Adrenal gland (tissue), 12 donors: ENCODE measurements around the gene THSD7A. TPM values are rescaled to one million over a fixed set of nuclear protein-coding genes. Genes with fewer than 3 reads are reported as not detected.

Experiments
- DNase-seq, 7 donors: peaks; one replicate each; pipeline ENCODE4 v3.0.0-alpha.2; 2019 to 2020
- H3K27ac ChIP-seq, 5 donors: fragments of 200-600 bp; sonication (generic) in 4 of 5; 1 replicate in 3 of 5; 2 replicates in 2 of 5; pipeline versions ENCODE4 v1.5.1 to v1.8.0; 2016 to 2020; ENCODE audit warnings: mild to moderate bottlenecking in 1 of 5
- H3K27me3 ChIP-seq: fragments of 200-600 bp; 2 replicates; pipeline ENCODE4 v1.8.0; 2021
- H3K36me3 ChIP-seq, 2 donors: fragments of 200-600 bp; replicated peaks in 1 of 2; 1 replicate in 1 of 2; 2 replicates in 1 of 2; pipeline versions ENCODE4 v1.5.1 to v1.8.0; 2018 to 2022
- H3K4me1 ChIP-seq, 2 donors: fragments of 200-600 bp; replicated peaks in 1 of 2; 1 replicate in 1 of 2; 2 replicates in 1 of 2; pipeline versions ENCODE4 v1.5.1 to v1.8.0; 2018 to 2021
- H3K4me3 ChIP-seq, 4 donors: fragments of 200-600 bp; sonication (generic) in 3 of 4; one replicate each; pipeline ENCODE4 v1.5.1; 2016 to 2018
- H3K9me3 ChIP-seq, 3 donors: fragments of 200-600 bp; sonication (generic) in 1 of 3; replicated peaks in 1 of 3; 1 replicate in 2 of 3; 2 replicates in 1 of 3; pipeline versions ENCODE4 v1.5.1 to v1.8.0; 2016 to 2021
- CTCF ChIP-seq, 6 experiments: fragments of 450-650 bp in 4 of 6; fragments of 200-600 bp in 2 of 6; sonication (generic) in 1 of 6; IDR thresholded peaks; 1 replicate in 5 of 6; 2 replicates in 1 of 6; pipeline versions ENCODE4 v1.5.1 to v1.8.0; 2016 to 2021; ENCODE audit warnings: antibody characterized with exemption in 6 of 6, mild to moderate bottlenecking in 2 of 6, moderate library complexity in 1 of 6
- POLR2A ChIP-seq, 2 donors: fragments of 450-650 bp; IDR thresholded peaks; one replicate each; pipeline ENCODE4 v1.6.1; 2017; ENCODE audit warnings: antibody characterized with exemption in 2 of 2, mild to moderate bottlenecking in 2 of 2, moderate library complexity in 1 of 2
- WGBS, 4 donors: extraction: QIAGEN DNeasy Blood & Tissue Kit in 2 of 4; methylation state at CpG; one replicate each; pipeline versions ENCODE4 v1.1.5 to v1.1.7; 2013 to 2017; 5-methylcytosine and 5-hydroxymethylcytosine counted together
- intact Hi-C, 2 donors: fragments of 100-400 bp; cut with DNase I; formaldehyde crosslinking; loops; one replicate each; pipeline versions ENCODE4 v1.14.1 to v1.15.0; 2022 to 2023
- polyA plus RNA-seq, 3 donors: library from polyadenylated mRNA; stranded (reverse); fragments of 200-250 nt in 2 of 3; fragments of 350-450 nt in 1 of 3; fragmentation: Illumina TruSeq in 1 of 3; extraction: RNeasy Lipid Tissue Mini Kit (QIAGEN cat#74804) in 1 of 3; gene quantifications; one replicate each; pipeline ENCODE4 v1.2.3, GENCODE V29; 2013 to 2014
- total RNA-seq, 9 donors: library from RNA; depleted of rRNA in 4 of 9; stranded (reverse); fragments of >200 nt in 4 of 9; fragments of 120-200 nt in 1 of 9; fragmentation: NEBNext Ultra II Directional in 1 of 9; extraction: Animal tissue kit (Norgen Biotek cat#: 25700) in 1 of 9; gene quantifications; one replicate each; pipeline versions ENCODE4 v1.1.0 to v1.2.4, GENCODE V29; 2013 to 2023
- donor health status: healthy with polysubstance abuse.
- donor health status: Bipolar disorder and iron deficiency.
- donor health status: DM: yes; HTN: yes; CAD: no.
- donor health status: DM: no; HTN: no; CAD: no.
- donor health status: DM: no; HTN: no; CAD: no.
- donor health status: DM: yes; HTN: yes; CAD: no.

THSD7A gene
- total and polyA plus RNA-seq, 12 donors = 0.74 to 18.4 (median 4.8) TPM

GRCh38 chr7:11702938-11703337 is 129.1 kb downstream of the THSD7A start:
- Histone ChIP-seq H3K27me3 (no peaks in the 10 kb centered on the region), H3K4me1 (peaks cover 0 to 18% of the 10 kb centered on the region in 2 donors), H3K36me3 (no peaks in the 10 kb centered on the region), H3K9me3 (no peaks in the 10 kb centered on the region), H3K27ac (no peak overlapping the region), H3K4me3 (no peak overlapping the region)
- no peak for TF ChIP-seq POLR2A (IDR thresholded peaks at IDR 0.05)
- TF ChIP-seq CTCF (IDR thresholded peaks at IDR 0.05) = no peak
- DNase-seq = peak in 3 of 7 donors; percentile 16 to 29 (median 23)
- WGBS, 4 donors = 25 to 44% (median 38%) methylated on average over 4 of the region's 4 CpGs
- intact Hi-C loops = no loop called here

GRCh38 chr7:11701829-11702560 is 130.0 kb downstream of the THSD7A start:
- Histone ChIP-seq H3K36me3 (no peaks in the 10 kb centered on the region), H3K4me1 (peaks cover 0 to 9% of the 10 kb centered on the region in 2 donors), H3K27ac (no peak overlapping the region), H3K4me3 (no peak overlapping the region), H3K27me3 (no peaks in the 10 kb centered on the region), H3K9me3 (no peaks in the 10 kb centered on the region)
- WGBS, 4 donors = 69 to 87% (median 79%) methylated on average over 6 of the region's 6 CpGs
- no peak for DNase-seq
- TF ChIP-seq POLR2A (IDR thresholded peaks at IDR 0.05) (no peak), CTCF (IDR thresholded peaks at IDR 0.05) (no peak)
- intact Hi-C loops = no loop called here

- peaks cover 0 to 9% of the 10 kb centered on the region in 2 donors for H3K4me1 ChIP-seq
- no peak overlapping the region for H3K27ac ChIP-seq
- WGBS, 4 donors = 88 to 96% (median 95%) methylated on average over 5 of the region's 5 CpGs
- DNase-seq = no peak
- no peaks in the 10 kb centered on the region for H3K27me3 ChIP-seq
- H3K36me3 ChIP-seq = no peaks in the 10 kb centered on the region
- H3K4me3 ChIP-seq = no peak overlapping the region
- TF ChIP-seq CTCF (IDR thresholded peaks at IDR 0.05) = no peak
- no peak for TF ChIP-seq POLR2A (IDR thresholded peaks at IDR 0.05)
- intact Hi-C loops = no loop called here
- H3K9me3 ChIP-seq = no peaks in the 10 kb centered on the region
Measured at GRCh38 chr7:11699666-11700065, 132.3 kb downstream of the THSD7A start.

GRCh38 chr7:11698384-11698871 is 133.6 kb downstream of the THSD7A start:
- no peak for DNase-seq
- no peak for TF ChIP-seq CTCF (IDR thresholded peaks at IDR 0.05)
- no peak for TF ChIP-seq POLR2A (IDR thresholded peaks at IDR 0.05)
- intact Hi-C loops = no loop called here
- H3K9me3 ChIP-seq = no peaks in the 10 kb centered on the region
- no peaks in the 10 kb centered on the region for H3K36me3 ChIP-seq
- H3K27me3 ChIP-seq = no peaks in the 10 kb centered on the region
- H3K27ac ChIP-seq = no peak overlapping the region
- peak overlapping the region in 1 of 4 donors; percentile 17 for H3K4me3 ChIP-seq
- WGBS, 4 donors = 13 to 52% (median 42%) methylated on average over 2 of the region's 2 CpGs
- H3K4me1 ChIP-seq = peaks cover 0 to 9% of the 10 kb centered on the region in 2 donors
